Vagina (tissue), 2 donors: ENCODE results near the gene ZNF791. TPM values are rescaled to one million over a fixed set of nuclear protein-coding genes. Genes with fewer than 3 reads are reported as not detected.

ENCODE experiments used
- DNase-seq, 2 donors: peaks; one replicate each; pipeline ENCODE4 v3.0.0-alpha.2; 2017; ENCODE audit errors: extremely low spot score in 2 of 2
- H3K27ac ChIP-seq: fragments of 200-600 bp; sonication (generic); one replicate; pipeline ENCODE4 v1.5.1; 2019
- H3K27me3 ChIP-seq: fragments of 200-600 bp; sonication (generic); one replicate; pipeline ENCODE4 v1.5.1; 2019
- H3K36me3 ChIP-seq, 2 donors: fragments of 200-600 bp; sonication (generic); one replicate each; pipeline ENCODE4 v1.5.1; 2017 to 2019
- H3K4me1 ChIP-seq: fragments of 200-600 bp; sonication (generic); one replicate; pipeline ENCODE4 v1.5.1; 2019
- H3K4me3 ChIP-seq, 2 donors: fragments of 200-600 bp; sonication (generic); 1 replicate in 1 of 2; 2 replicates in 1 of 2; pipeline ENCODE4 v1.5.1; 2016 to 2019
- H3K9me3 ChIP-seq: fragments of 200-600 bp; sonication (generic); one replicate; pipeline ENCODE4 v1.5.1; 2019
- POLR2A ChIP-seq, 2 donors: fragments of 450-650 bp; IDR thresholded peaks; one replicate each; pipeline ENCODE4 v1.6.1; 2017; ENCODE audit warnings: antibody characterized with exemption in 2 of 2, mild to moderate bottlenecking in 2 of 2, moderate library complexity in 2 of 2
- POLR2AphosphoS5 ChIP-seq, 2 donors: sonication (generic); formaldehyde crosslinking; IDR thresholded peaks; one replicate each; pipeline ENCODE4 v1.9.0; 2017; ENCODE audit warnings: antibody characterized with exemption in 2 of 2, mild to moderate bottlenecking in 2 of 2, low read depth in 1 of 2; ENCODE audit not compliant: insufficient read depth in 1 of 2
- intact Hi-C: fragments of 100-400 bp; cut with DNase I; formaldehyde crosslinking; loops from one replicate; pipeline ENCODE4 v1.15.1; 2023
- total RNA-seq: library from RNA; depleted of rRNA; stranded (reverse); fragments of >200 nt; gene quantifications from one replicate; pipeline ENCODE4 v1.2.3, GENCODE V29; 2016
- TF ChIP-seq, protein P1 (sequence below), 3 experiments: fragments of 450-650 bp in 2 of 3; fragments of 200-600 bp in 1 of 3; sonication (generic) in 1 of 3; IDR thresholded peaks; one replicate each; pipeline ENCODE4 v1.5.1; 2017 to 2019; ENCODE audit warnings: antibody characterized with exemption in 3 of 3, mild to moderate bottlenecking in 2 of 3, moderate library complexity in 2 of 3

Gene ZNF791
- total RNA-seq, 1 donor from 2014 or later: 17.9 TPM

DNA sequence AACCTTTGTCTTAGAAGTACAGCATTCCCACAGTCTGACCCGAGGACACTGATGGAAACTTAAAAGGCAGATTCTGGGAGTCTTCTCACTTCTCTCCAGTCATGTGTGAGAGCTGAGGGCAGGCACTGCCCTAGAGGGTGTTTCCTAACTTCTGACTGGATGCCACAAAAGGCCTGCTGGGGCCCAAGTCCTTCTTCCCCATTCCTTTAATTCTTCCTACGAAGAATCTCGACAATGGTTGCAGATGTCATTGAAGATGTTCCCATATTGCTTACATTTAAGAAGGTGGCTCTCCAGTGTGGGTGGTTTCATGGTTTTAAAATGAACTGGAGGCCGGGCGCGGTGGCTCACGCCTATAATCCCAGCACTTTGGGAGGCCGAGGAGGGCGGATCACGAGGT, 32.1 kb upstream of the ZNF791 start:
- peaks cover 7 to 41% of the 10 kb centered on the region in 2 donors for H3K36me3 ChIP-seq
- TF ChIP-seq, protein P1, sequence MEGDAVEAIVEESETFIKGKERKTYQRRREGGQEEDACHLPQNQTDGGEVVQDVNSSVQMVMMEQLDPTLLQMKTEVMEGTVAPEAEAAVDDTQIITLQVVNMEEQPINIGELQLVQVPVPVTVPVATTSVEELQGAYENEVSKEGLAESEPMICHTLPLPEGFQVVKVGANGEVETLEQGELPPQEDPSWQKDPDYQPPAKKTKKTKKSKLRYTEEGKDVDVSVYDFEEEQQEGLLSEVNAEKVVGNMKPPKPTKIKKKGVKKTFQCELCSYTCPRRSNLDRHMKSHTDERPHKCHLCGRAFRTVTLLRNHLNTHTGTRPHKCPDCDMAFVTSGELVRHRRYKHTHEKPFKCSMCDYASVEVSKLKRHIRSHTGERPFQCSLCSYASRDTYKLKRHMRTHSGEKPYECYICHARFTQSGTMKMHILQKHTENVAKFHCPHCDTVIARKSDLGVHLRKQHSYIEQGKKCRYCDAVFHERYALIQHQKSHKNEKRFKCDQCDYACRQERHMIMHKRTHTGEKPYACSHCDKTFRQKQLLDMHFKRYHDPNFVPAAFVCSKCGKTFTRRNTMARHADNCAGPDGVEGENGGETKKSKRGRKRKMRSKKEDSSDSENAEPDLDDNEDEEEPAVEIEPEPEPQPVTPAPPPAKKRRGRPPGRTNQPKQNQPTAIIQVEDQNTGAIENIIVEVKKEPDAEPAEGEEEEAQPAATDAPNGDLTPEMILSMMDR (IDR thresholded peaks at IDR 0.05): no peak
- TF ChIP-seq POLR2A (IDR thresholded peaks at IDR 0.05): no peak
- TF ChIP-seq POLR2AphosphoS5 (IDR thresholded peaks at IDR 0.05; ENCODE audit: insufficient read depth in 1 of 2, low read depth in 1 of 2): no peak

DNA sequence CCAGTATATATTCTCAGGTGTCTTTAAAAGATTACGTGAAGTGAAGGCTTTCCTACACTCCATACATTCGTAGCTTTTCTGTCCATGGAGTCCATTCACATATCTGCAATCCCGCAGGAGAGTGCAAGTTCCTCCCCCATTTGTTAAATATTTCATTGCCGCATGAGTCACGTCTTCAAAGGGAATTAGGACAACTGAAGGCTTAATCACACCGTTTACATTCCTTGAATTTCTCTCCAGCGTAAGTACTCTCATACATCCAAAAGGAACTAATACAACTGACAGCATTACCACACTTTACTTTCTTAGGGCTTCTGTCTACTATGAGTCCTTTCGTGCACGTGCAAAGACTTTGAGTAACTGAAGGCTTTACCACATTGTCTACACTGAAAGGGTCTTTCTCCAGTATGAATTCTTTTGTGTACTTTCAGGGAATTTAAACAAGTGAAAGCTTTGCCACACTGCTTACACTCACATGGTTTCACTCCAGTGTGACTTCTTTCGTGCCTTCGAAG, 30.5 kb upstream of the ZNF791 start:
- H3K4me3 ChIP-seq: no peak overlapping the region
- no peak overlapping the region for H3K27ac ChIP-seq
- TF ChIP-seq POLR2AphosphoS5 (IDR thresholded peaks at IDR 0.05; ENCODE audit: insufficient read depth in 1 of 2, low read depth in 1 of 2): no peak
- TF ChIP-seq POLR2A (IDR thresholded peaks at IDR 0.05): no peak
- TF ChIP-seq, protein P1 (IDR thresholded peaks at IDR 0.05): no peak
- peaks cover 7 to 41% of the 10 kb centered on the region in 2 donors for H3K36me3 ChIP-seq
- no peaks in the 10 kb centered on the region for H3K27me3 ChIP-seq
- no peaks in the 10 kb centered on the region for H3K4me1 ChIP-seq
- no peak for DNase-seq
- H3K9me3 ChIP-seq: peaks cover 9% of the 10 kb centered on the region
- intact Hi-C loops: no loop called here

More for the DNA sequence above, 32.1 kb upstream of the ZNF791 start:
- H3K27ac ChIP-seq: no peak overlapping the region
- no peaks in the 10 kb centered on the region for H3K27me3 ChIP-seq
- no peaks in the 10 kb centered on the region for H3K4me1 ChIP-seq
- DNase-seq: no peak
- H3K9me3 ChIP-seq: peaks cover 9% of the 10 kb centered on the region
- no peak overlapping the region for H3K4me3 ChIP-seq
- intact Hi-C loops: no loop called here

DNA sequence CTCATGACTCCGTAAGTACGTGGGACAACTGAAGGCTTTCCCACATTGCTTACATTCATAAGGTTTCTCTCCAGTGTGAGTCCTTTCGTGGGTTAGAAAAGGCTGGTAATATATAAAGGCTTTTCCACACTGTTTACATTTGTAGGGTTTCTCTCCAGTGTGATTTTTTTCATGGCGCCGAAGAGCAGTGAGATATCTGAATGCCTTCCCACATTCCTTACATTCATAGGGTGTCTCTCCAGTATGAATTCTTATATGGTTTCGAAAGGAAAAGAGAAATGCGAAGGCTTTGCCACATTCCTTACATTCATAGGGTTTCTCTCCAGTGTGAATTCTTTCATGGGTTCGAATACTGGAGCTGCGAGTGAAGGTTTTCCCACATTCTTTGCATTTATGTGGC, 29.6 kb upstream of the ZNF791 start:
- Histone ChIP-seq H3K27ac (no peak overlapping the region), H3K4me1 (no peaks in the 10 kb centered on the region), H3K4me3 (no peak overlapping the region), H3K27me3 (no peaks in the 10 kb centered on the region), H3K36me3 (peaks cover 7 to 41% of the 10 kb centered on the region in 2 donors), H3K9me3 (peaks cover 9% of the 10 kb centered on the region)
- intact Hi-C loops: no loop called here
- TF ChIP-seq, protein P1 (IDR thresholded peaks at IDR 0.05): no peak
- TF ChIP-seq POLR2AphosphoS5 (IDR thresholded peaks at IDR 0.05; ENCODE audit: insufficient read depth in 1 of 2, low read depth in 1 of 2): no peak
- no peak for TF ChIP-seq POLR2A (IDR thresholded peaks at IDR 0.05)
- no peak for DNase-seq

DNA sequence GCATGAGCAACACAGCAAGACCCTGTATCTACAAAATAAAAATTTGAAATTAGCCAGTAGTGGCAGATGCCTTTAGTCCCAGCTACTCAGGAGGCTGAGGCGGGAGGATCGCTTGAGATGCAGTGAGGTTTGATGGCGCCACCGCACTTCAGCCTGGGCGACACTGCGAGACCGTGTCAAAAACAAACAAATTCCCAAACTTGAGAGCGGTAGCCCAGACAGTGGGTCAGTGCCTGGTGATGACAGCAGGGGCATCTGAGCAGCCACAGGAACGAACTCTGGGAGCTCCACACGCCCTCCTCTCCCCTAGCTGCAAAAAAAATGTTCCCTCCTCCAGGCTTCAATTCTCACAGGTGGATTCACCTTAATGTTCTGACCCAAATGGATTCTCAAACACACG, 14.2 kb upstream of the ZNF791 start:
- no peaks in the 10 kb centered on the region for H3K36me3 ChIP-seq
- no peak for TF ChIP-seq POLR2AphosphoS5 (IDR thresholded peaks at IDR 0.05; ENCODE audit: insufficient read depth in 1 of 2, low read depth in 1 of 2)
- TF ChIP-seq POLR2A (IDR thresholded peaks at IDR 0.05): no peak
- TF ChIP-seq, protein P1 (IDR thresholded peaks at IDR 0.05): no peak
- H3K27ac ChIP-seq: no peak overlapping the region
- intact Hi-C loops: no loop called here
- no peak for DNase-seq
- H3K27me3 ChIP-seq: no peaks in the 10 kb centered on the region
- no peaks in the 10 kb centered on the region for H3K9me3 ChIP-seq
- H3K4me3 ChIP-seq: no peak overlapping the region
- H3K4me1 ChIP-seq: no peaks in the 10 kb centered on the region

DNA sequence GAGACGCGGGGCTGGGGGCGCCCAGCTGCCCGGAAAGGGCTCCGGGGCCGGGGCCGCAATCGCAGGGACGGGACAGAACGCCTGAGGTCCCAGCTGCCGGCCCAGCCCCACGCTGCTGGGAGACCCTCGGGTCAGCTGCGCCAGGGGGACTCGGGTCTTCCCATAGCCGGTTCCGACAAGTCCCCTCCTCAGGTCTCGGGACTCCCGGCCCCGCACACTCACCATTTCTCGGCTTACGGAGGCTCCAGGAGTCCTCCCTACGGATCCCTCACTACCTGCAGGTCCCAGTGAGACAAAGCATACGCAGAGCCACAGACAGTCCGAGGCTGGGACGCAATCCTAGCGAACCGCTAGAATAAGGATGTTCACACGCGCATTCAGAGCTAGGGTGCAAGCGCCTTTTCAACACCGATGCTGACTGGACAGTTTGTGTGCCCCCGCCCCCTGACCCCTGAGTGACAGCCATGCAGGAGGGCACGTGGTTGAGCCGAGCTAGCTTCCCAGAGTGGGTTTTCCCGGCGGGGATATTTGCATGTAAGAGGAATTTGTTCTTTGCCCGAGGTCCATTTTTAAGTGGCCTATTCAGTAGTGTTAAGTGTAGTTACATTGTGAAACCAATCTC, 13.7 kb upstream of the ZNF791 start:
- H3K27ac ChIP-seq: no peak overlapping the region
- DNase-seq: no peak
- H3K4me3 ChIP-seq: no peak overlapping the region
- intact Hi-C loops: no loop called here
- H3K9me3 ChIP-seq: no peaks in the 10 kb centered on the region
- H3K36me3 ChIP-seq: no peaks in the 10 kb centered on the region
- H3K4me1 ChIP-seq: no peaks in the 10 kb centered on the region
- TF ChIP-seq POLR2AphosphoS5 (IDR thresholded peaks at IDR 0.05; ENCODE audit: insufficient read depth in 1 of 2, low read depth in 1 of 2): no peak
- TF ChIP-seq, protein P1 (IDR thresholded peaks at IDR 0.05): no peak
- TF ChIP-seq POLR2A (IDR thresholded peaks at IDR 0.05): no peak
- H3K27me3 ChIP-seq: no peaks in the 10 kb centered on the region
